Measurements from ENCODE around the gene FBXL17.

The FBXL17 gene

DNA sequence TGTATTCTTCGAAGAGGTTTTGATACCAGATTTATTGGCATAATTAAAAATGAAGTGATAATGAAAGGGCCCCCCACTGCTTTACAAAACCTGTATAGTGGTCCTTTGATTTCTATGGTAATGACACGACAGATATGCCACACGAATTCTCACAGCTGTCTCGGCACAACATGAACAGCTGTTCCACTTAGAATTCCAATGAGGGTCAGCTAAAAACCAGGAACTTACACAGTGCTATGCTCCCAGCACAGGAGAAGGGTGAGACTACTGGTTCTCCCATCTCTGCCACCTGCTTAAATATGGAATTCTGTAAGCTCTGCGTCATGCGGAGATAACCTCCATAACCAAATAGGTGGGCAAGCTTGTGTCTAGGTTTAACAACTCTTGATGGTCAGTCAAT is 528.2 kb downstream of the FBXL17 start:
- Mint-ChIP-seq H3K36me3 (no peaks in the 10 kb centered on the region), H3K9me3 (no peaks in the 10 kb centered on the region), H3K4me3 (no peak overlapping the region), H3K27me3 (no peaks in the 10 kb centered on the region), H3K27ac (no peak overlapping the region), H3K4me1 (no peaks in the 10 kb centered on the region)

DNA sequence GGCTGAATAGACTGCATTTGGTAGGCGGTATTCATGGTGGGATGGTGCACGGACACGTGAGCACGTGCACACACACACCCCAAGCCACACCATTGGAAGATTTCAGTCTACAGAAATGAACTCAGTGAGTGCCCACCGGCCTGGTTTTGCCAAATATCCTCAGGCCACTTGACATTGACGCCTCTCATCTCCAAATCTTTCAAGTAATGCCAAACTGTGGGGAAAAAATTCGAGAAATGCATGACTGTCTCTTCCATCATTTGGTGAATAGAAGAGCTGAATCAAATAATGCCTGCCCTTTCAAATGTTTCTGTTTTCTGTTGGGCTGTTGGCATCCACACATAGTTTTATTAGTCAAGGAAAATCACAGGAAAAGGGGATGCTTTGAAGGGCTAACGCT is 528.9 kb downstream of the FBXL17 start:
- H3K9me3 Mint-ChIP-seq: no peaks in the 10 kb centered on the region
- H3K27me3 Mint-ChIP-seq: no peaks in the 10 kb centered on the region
- no peaks in the 10 kb centered on the region for H3K4me1 Mint-ChIP-seq
- H3K4me3 Mint-ChIP-seq: no peak overlapping the region
- no peaks in the 10 kb centered on the region for H3K36me3 Mint-ChIP-seq
- H3K27ac Mint-ChIP-seq: no peak overlapping the region

DNA sequence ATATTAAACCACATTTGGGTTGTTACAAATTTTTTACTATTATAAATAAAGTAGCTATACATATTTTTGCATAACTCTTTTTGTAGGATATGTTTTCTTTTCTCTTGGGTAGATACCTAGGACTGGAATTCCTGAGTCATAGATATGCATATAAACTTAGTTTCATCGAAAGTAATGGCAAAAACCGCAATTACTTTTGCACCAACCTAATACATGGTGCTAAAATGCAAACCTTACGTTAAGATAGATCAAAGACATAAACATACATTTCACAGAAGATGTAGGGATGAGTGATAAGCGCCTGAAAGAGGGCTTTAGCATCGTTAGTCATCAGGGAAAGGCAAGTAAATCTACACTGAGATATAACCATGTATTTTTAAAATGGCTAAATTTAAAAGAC is 532.8 kb downstream of the FBXL17 start:
- H3K4me3 Mint-ChIP-seq: no peak overlapping the region
- H3K9me3 Mint-ChIP-seq: no peaks in the 10 kb centered on the region
- H3K27ac Mint-ChIP-seq: no peak overlapping the region
- peaks cover 5% of the 10 kb centered on the region for H3K27me3 Mint-ChIP-seq
- peaks cover 1% of the 10 kb centered on the region for H3K36me3 Mint-ChIP-seq
- no peaks in the 10 kb centered on the region for H3K4me1 Mint-ChIP-seq

DNA sequence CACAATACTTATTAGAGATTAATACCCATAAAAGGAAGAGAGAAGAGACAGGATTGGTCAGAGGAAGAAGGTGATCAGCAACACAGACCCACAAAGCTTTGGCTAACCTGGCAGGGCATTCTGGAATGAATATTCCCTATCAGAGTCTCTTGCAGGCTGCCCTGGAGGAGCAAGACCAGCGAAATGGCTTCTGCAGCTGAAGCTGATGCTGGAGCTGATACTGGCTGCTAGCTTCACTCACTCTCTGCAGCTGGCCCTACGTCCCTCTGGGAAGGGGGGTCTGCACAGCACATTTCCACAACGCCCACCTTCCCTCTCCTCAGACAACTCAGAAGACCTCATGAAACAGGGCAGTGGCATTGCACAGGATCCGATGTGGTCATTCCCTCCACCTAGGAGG is 541.3 kb downstream of the FBXL17 start:
- H3K27ac Mint-ChIP-seq: no peak overlapping the region
- H3K36me3 Mint-ChIP-seq: peaks cover 1% of the 10 kb centered on the region
- no peaks in the 10 kb centered on the region for H3K4me1 Mint-ChIP-seq
- H3K4me3 Mint-ChIP-seq: no peak overlapping the region
- H3K27me3 Mint-ChIP-seq: peaks cover 15% of the 10 kb centered on the region
- no peaks in the 10 kb centered on the region for H3K9me3 Mint-ChIP-seq

DNA sequence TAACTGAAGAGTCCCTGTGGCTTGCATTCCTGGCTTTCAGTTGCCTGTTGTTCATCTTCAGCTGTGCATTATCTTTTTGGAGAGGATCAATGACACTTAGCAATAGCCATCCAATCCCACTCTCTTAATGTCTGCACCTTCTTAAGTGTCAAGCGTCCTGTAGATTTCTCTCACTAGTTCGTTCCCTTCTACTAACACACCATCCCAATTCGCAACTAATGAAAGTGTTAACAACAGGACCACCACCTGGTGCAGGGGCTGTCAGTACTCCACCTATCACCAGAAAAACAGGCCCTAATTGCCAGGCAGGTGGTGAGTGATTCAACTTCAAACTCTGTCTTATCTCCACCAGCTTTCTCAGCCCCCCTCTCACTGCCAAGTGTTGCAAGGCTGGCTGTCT is 541.7 kb downstream of the FBXL17 start:
- Mint-ChIP-seq H3K36me3 (no peaks in the 10 kb centered on the region), H3K4me3 (no peak overlapping the region), H3K27me3 (peaks cover 13% of the 10 kb centered on the region), H3K9me3 (no peaks in the 10 kb centered on the region), H3K27ac (no peak overlapping the region), H3K4me1 (no peaks in the 10 kb centered on the region)

DNA sequence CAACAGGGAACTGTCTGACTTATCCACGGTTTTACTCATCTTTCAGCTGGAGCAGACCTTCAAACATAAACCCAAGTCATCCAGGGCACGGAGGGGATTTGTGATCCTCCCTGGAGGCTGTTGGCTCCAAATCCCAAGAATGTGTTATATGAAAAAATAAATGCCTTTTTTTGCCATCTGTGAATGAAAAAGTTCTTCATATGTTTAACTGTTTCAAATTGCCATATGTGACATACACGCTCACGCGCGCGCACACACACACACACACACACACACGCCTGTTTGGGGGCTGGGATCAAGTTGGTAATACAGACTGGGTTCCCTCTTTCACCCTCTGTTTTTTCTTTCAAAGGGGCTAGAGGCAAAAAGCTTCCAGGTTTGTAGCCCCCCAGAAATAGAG is 546.8 kb downstream of the FBXL17 start:
- Mint-ChIP-seq H3K9me3 (no peaks in the 10 kb centered on the region), H3K4me1 (no peaks in the 10 kb centered on the region)

DNA sequence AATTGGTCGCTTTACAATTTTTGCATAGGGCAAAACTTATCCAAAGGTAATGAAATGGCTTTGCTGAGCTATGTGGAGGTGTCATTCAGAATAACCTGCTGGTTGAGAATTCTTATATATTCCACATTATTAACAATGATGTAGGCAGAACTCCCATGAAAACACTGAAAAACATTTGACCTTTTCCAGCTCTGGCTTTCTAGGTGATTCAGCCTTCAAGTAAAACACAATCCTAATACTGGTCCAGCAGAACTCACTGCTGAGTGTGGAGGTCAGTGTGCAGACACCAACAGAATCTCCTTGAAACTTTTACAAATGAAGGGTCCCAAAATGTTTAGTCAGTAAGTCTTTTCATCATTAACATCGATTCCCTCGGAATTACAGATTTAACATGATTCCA is 549.2 kb downstream of the FBXL17 start:
- Mint-ChIP-seq H3K27me3 (peaks cover 3% of the 10 kb centered on the region), H3K27ac (no peak overlapping the region), H3K4me1 (no peaks in the 10 kb centered on the region), H3K9me3 (no peaks in the 10 kb centered on the region), H3K4me3 (no peak overlapping the region), H3K36me3 (no peaks in the 10 kb centered on the region)

More for the DNA sequence above, 546.8 kb downstream of the FBXL17 start:
- H3K27ac Mint-ChIP-seq: no peak overlapping the region
- no peaks in the 10 kb centered on the region for H3K27me3 Mint-ChIP-seq
- H3K4me3 Mint-ChIP-seq: no peak overlapping the region
- no peaks in the 10 kb centered on the region for H3K36me3 Mint-ChIP-seq

DNA sequence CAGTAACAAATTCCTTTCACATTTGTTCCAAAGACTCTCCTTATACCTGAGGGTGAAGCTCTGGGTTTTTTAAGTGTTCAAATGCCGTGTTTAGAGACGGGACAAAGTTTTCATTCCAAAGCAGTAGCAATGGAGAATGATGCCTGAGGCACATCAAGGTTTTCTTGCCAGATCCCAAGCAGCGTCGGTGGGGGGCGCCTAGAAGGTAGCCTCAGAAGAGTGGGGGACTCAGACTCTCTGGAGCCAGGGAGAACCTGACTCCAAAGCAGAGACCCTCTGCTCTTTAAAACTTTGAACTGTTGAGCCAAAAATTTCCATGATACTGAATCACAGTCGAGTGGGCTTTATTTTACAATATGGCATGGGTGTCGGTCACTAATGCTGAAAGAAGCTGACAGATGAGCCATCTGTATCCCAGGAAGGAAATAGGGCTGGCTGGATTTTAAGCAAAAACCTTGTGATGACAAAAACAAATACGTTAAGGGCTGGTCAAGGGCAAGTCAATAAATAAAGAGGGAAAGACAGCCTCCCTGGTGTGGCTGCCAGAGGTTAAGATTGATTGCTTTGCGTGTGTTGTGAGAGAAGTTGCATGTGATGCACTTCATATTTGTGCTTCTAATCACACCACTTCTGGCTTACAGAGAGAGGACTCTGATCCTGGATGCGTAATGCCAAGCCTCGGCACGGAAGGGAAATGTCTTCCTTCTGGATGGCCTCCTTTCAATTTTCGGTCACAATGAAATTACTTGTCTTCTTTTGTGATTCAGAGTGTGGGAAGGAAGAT is 550.1 kb downstream of the FBXL17 start:
- Mint-ChIP-seq H3K27ac (no peak overlapping the region), H3K9me3 (no peaks in the 10 kb centered on the region), H3K36me3 (no peaks in the 10 kb centered on the region), H3K4me3 (no peak overlapping the region), H3K4me1 (no peaks in the 10 kb centered on the region), H3K27me3 (peaks cover 3% of the 10 kb centered on the region)

DNA sequence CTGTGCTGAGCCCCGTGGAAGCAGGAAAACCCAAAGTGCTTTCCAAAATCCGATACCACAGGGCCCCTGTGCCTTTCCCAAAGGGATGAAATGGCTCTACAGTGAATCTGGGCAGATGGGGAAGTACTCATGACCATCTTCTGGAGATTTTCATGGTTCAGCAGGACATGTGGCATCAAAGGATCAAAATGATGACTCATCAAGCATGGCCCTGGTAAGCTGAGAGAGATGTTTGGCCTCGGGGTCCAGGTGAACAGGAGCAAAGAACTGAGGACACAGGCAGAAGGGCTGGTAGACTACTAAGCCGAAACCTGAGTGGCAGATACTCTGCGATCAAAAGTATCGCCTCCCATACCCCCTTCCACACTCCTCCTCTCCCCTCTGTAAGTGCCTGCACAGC is 551.1 kb downstream of the FBXL17 start:
- Mint-ChIP-seq H3K27me3 (peaks cover 3% of the 10 kb centered on the region), H3K27ac (no peak overlapping the region), H3K4me3 (no peak overlapping the region), H3K36me3 (no peaks in the 10 kb centered on the region), H3K9me3 (no peaks in the 10 kb centered on the region), H3K4me1 (no peaks in the 10 kb centered on the region)

DNA sequence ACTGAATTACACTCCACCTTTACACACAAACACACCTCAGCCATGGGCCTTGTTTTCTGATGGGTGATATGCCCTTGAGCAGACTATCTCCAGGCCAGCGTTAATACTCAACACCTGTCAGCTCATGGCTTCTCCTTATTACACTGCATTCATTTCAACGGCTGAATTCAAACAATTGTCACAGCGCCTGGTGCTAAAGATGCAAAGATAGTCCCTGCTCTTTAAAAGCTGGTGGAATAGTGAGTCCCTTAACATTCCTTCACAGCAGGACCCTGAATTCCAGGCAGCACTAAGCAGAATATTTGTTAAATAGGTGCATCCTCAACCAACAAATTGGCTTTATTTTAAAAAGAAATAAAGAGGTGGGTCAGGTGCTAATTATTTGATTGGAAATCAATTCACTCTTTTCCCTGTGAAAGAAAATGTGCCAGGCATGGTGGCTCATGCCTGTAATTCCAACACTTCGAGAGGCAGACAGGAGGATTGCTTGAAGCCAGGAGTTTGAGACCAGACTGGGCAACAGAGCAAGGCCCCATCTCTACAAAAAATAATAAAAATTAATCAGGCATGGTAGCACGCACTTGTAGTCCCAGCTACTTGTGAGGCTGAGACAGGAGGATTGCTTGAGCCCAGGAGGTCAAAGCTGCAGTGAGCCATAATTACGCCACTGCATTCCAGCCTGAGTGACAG is 555.4 kb downstream of the FBXL17 start:
- Mint-ChIP-seq H3K4me3 (no peak overlapping the region), H3K27me3 (peaks cover 7% of the 10 kb centered on the region), H3K27ac (no peak overlapping the region), H3K4me1 (no peaks in the 10 kb centered on the region), H3K9me3 (no peaks in the 10 kb centered on the region), H3K36me3 (no peaks in the 10 kb centered on the region)

DNA sequence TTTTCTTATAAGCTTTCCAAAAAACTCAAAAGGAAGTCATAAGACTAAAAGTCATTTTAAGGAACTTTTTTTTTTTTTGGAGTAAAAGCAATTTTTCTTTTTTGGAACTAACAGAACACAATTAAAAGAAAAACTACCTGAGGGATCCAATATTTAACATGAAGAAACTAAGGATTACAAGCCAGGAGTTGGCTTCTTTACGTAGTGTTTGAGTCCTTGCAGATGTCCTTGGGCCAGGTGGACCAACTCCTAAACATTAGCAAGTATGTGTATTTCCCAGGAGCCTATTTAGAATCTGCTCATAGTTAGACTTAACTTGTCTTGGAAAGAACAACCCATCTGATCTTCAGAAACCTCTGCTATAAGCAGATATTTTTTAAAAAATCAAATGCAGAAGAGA is 557.1 kb downstream of the FBXL17 start:
- no peak overlapping the region for H3K27ac Mint-ChIP-seq
- no peaks in the 10 kb centered on the region for H3K9me3 Mint-ChIP-seq
- H3K27me3 Mint-ChIP-seq: peaks cover 7% of the 10 kb centered on the region
- H3K36me3 Mint-ChIP-seq: no peaks in the 10 kb centered on the region
- H3K4me3 Mint-ChIP-seq: no peak overlapping the region
- H3K4me1 Mint-ChIP-seq: no peaks in the 10 kb centered on the region

DNA sequence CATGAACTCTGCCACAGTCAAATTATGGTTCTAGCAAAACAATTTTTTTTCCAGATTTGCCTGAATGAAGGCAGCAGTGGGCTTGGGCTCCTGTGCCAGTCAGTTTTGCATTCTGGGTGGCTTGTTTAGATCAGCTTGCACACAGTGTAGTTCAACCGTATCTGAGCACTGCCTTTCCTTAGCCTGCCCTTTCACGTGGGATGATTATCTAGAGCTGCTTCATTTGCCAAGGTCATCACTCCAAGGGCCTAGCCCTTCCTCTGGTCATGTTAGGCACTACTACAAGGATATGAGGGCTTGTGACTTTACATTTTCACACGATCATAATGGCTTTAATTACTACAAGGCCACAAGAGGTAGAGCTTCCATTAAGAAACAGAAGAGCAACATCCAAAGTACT is 560.6 kb downstream of the FBXL17 start:
- no peaks in the 10 kb centered on the region for H3K4me1 Mint-ChIP-seq
- no peak overlapping the region for H3K27ac Mint-ChIP-seq
- H3K36me3 Mint-ChIP-seq: no peaks in the 10 kb centered on the region
- H3K9me3 Mint-ChIP-seq: no peaks in the 10 kb centered on the region
- peaks cover 8% of the 10 kb centered on the region for H3K27me3 Mint-ChIP-seq
- H3K4me3 Mint-ChIP-seq: no peak overlapping the region

DNA sequence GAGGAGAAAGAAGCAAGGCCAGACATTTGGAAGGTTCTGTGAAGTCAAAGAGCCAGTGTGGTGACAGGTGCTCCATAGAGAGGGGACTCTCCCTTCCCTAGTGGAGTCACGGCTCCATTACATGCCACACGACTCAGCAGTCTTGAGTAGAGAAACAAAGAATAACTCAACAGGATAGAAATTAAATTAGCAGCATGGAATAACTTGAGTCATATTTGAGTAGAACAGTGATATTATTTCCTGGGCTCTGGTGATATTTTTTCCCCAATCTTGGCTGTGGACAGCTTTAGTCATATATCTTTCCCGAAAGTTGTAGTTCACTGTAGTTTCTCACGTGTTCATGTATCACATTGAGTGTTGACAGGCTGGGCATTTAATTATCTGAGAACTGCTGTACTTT is 561.5 kb downstream of the FBXL17 start:
- H3K27me3 Mint-ChIP-seq: peaks cover 8% of the 10 kb centered on the region
- no peak overlapping the region for H3K27ac Mint-ChIP-seq
- H3K4me1 Mint-ChIP-seq: no peaks in the 10 kb centered on the region
- no peaks in the 10 kb centered on the region for H3K9me3 Mint-ChIP-seq
- H3K36me3 Mint-ChIP-seq: no peaks in the 10 kb centered on the region
- H3K4me3 Mint-ChIP-seq: no peak overlapping the region

DNA sequence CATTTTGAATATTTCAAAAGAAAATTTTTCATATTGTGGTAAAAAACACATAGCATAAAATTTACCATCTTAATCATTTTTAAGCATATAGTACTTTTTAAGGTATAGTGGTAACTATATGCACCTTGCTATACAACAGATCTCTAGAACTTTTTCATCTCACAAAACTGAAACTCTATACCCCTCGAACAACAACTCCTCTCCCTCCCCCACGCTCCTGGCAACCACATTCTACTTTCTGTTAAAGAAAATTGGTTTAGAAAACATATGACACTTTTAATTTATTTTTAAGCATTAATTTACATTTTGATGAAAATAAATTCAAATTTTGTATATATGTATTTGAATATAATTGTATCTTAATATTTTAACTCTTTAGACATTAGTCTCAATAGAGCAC is 563.9 kb downstream of the FBXL17 start:
- H3K27me3 Mint-ChIP-seq: peaks cover 4% of the 10 kb centered on the region
- H3K9me3 Mint-ChIP-seq: no peaks in the 10 kb centered on the region
- H3K4me1 Mint-ChIP-seq: no peaks in the 10 kb centered on the region
- H3K27ac Mint-ChIP-seq: no peak overlapping the region
- H3K4me3 Mint-ChIP-seq: no peak overlapping the region
- no peaks in the 10 kb centered on the region for H3K36me3 Mint-ChIP-seq

DNA sequence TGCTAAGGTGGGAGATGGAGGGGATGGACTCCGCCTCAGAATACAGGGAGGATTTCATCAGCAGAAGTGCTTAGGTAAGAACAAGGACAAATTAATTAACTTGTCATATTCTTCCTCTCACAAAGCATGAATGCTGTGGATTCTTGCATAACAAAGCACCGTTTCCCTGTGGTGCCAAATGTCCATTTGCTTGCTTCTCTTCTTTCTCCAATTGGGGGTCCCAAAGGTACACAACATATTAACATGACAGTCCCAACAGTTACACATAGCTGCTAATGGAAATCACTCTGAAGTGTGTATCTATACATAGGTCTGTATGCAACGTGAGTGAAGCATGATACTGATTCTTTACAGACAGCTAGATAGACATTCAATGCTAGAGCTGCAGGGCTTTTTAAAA is 564.5 kb downstream of the FBXL17 start:
- no peaks in the 10 kb centered on the region for H3K36me3 Mint-ChIP-seq
- H3K4me1 Mint-ChIP-seq: no peaks in the 10 kb centered on the region
- peaks cover 4% of the 10 kb centered on the region for H3K27me3 Mint-ChIP-seq
- H3K9me3 Mint-ChIP-seq: no peaks in the 10 kb centered on the region
- H3K27ac Mint-ChIP-seq: no peak overlapping the region
- no peak overlapping the region for H3K4me3 Mint-ChIP-seq

DNA sequence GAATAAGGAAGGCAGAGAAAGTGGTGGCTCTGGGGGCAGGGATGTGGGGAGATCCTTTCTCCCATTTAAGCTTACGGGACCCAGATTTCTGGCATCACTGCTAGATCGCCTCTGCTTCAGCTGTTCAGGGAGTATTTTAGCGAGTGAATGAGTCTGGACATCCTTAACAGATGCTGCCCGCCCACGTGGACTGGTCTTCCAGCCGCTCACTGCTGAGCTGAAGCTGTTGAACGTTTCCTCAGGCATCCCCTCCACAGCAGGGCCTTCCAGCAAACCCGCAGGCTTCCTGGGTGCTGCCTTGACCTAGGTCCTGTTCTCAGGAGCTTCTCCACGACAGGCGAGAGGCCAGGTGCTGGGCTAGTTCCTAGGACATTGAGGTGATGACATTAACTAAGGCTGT is 566.8 kb downstream of the FBXL17 start:
- no peaks in the 10 kb centered on the region for H3K4me1 Mint-ChIP-seq
- H3K36me3 Mint-ChIP-seq: no peaks in the 10 kb centered on the region
- no peak overlapping the region for H3K4me3 Mint-ChIP-seq
- H3K27ac Mint-ChIP-seq: no peak overlapping the region
- H3K27me3 Mint-ChIP-seq: peaks cover 4% of the 10 kb centered on the region
- H3K9me3 Mint-ChIP-seq: no peaks in the 10 kb centered on the region
